A204.1 (cell line): ENCODE measurements around the gene CCDC88C.
"Not testable (repeated sequence)": the region's sequence is repeated elsewhere in the genome, so short reads cannot be mapped to it uniquely, and the experiment has no call there.

Experiments
- FAIRE-seq: peaks from 2 replicates; lab custom pipeline; 2012; peaks lifted over from hg19 to GRCh38; lab: Jason Lieb, UNC

The CCDC88C gene

GRCh38 chr14:91242635-91243034 is 175.0 kb downstream of the CCDC88C start:
- FAIRE-seq, result no peak

- FAIRE-seq, result no peak
Observed at GRCh38 chr14:91241863-91242262, 175.8 kb downstream of the CCDC88C start.

- no peak for FAIRE-seq
Observed at GRCh38 chr14:91238661-91239060, 179.0 kb downstream of the CCDC88C start.

- FAIRE-seq, result no peak
Observed at GRCh38 chr14:91238085-91238484, 179.5 kb downstream of the CCDC88C start.

- FAIRE-seq, result no peak
Observed at GRCh38 chr14:91237219-91237618, 180.4 kb downstream of the CCDC88C start.

GRCh38 chr14:91235841-91236240 is 181.8 kb downstream of the CCDC88C start:
- FAIRE-seq, result no peak

GRCh38 chr14:91234791-91235114 is 182.9 kb downstream of the CCDC88C start:
- FAIRE-seq, result no peak

GRCh38 chr14:91233936-91234790 is 183.5 kb downstream of the CCDC88C start:
- FAIRE-seq, result no peak

- no peak for FAIRE-seq
Observed at GRCh38 chr14:91232603-91233002, 185.0 kb downstream of the CCDC88C start.

- no peak for FAIRE-seq
Observed at GRCh38 chr14:91232052-91232451, 185.6 kb downstream of the CCDC88C start.

GRCh38 chr14:91231446-91231845 is 186.2 kb downstream of the CCDC88C start:
- no peak for FAIRE-seq

GRCh38 chr14:91230397-91231035 is 187.1 kb downstream of the CCDC88C start:
- no peak for FAIRE-seq

GRCh38 chr14:91229743-91230200 is 187.8 kb downstream of the CCDC88C start:
- FAIRE-seq, result no peak

- no peak for FAIRE-seq
Observed at GRCh38 chr14:91229005-91229382, 188.6 kb downstream of the CCDC88C start.

GRCh38 chr14:91228112-91229004 is 189.3 kb downstream of the CCDC88C start:
- FAIRE-seq, result no peak

- FAIRE-seq, result no peak
Observed at GRCh38 chr14:91227183-91227628, 190.4 kb downstream of the CCDC88C start.

GRCh38 chr14:91226360-91226759 is 191.3 kb downstream of the CCDC88C start:
- not testable (repeated sequence) for FAIRE-seq

GRCh38 chr14:91225025-91225424 is 192.6 kb downstream of the CCDC88C start:
- no peak for FAIRE-seq

GRCh38 chr14:91223028-91223783 is 194.4 kb downstream of the CCDC88C start:
- no peak for FAIRE-seq
